Vagina (tissue), 2 donors: Measurements from ENCODE around the gene SPATA22.

Source experiments
- CTCF ChIP-seq, 3 experiments: fragments of 450-650 bp in 2 of 3; fragments of 200-600 bp in 1 of 3; sonication (generic) in 1 of 3; IDR thresholded peaks; one replicate each; pipeline ENCODE4 v1.5.1; 2017 to 2019; ENCODE audit warnings: antibody characterized with exemption in 3 of 3, mild to moderate bottlenecking in 2 of 3, moderate library complexity in 2 of 3
- POLR2AphosphoS5 ChIP-seq, 2 donors: sonication (generic); formaldehyde crosslinking; IDR thresholded peaks; one replicate each; pipeline ENCODE4 v1.9.0; 2017; ENCODE audit warnings: antibody characterized with exemption in 2 of 2, mild to moderate bottlenecking in 2 of 2, low read depth in 1 of 2; ENCODE audit not compliant: insufficient read depth in 1 of 2

DNA sequence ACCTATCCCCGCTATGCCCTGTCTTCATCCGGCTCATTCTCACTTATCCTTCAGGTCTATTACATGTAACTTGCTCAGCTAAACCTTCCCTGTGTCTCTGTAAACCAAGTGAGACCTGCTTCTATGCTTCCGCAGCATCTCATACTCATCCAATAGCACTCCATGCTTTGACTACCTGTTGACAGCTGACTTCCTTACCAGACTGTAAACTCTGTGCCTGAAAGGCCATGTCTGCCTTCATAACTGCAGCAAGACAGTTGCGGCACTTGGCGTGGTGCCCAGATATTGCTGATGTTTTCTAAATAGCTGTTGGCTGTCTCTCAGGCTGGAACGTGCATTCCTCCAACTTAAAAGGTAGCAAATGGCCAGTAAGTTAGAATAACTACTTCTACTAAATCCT is 71.6 kb downstream of the SPATA22 start:
- TF ChIP-seq CTCF (IDR thresholded peaks at IDR 0.05), result no peak
- TF ChIP-seq POLR2AphosphoS5 (IDR thresholded peaks at IDR 0.05; ENCODE audit: insufficient read depth in 1 of 2, low read depth in 1 of 2), result no peak
